Right kidney (tissue), 9 donors: ENCODE measurements around the gene CSF1.
"Not testable (repeated sequence)": the region's sequence is repeated elsewhere in the genome, so short reads cannot be mapped to it uniquely, and the experiment has no call there.

ENCODE experiments used
- DNase-seq: peaks from one replicate; pipeline ENCODE4 v3.0.0-alpha.2; 2016
- long read RNA-seq, 8 donors: transcript quantifications; one replicate each; lab custom pipeline, GENCODE V29; 2026

Gene CSF1
- long read RNA-seq, donor 1, partial matches to known transcripts: 0 of 1 reads
- long read RNA-seq, donor 1, other reads (novel, unspliced or antisense): 0 of 1 reads
- long read RNA-seq, donor 2: 0 reads
- long read RNA-seq, donor 3: 0 reads
- long read RNA-seq, donor 4, full-length matches to known transcripts: 3 of 3 reads
- long read RNA-seq, donor 4, partial matches to known transcripts: 0 of 3 reads
- long read RNA-seq, donor 4, other reads (novel, unspliced or antisense): 0 of 3 reads
- long read RNA-seq, donor 5, full-length matches to known transcripts: 1 of 1 reads
- long read RNA-seq, donor 5, partial matches to known transcripts: 0 of 1 reads
- long read RNA-seq, donor 5, other reads (novel, unspliced or antisense): 0 of 1 reads
- long read RNA-seq, donor 6, full-length matches to known transcripts: 1 of 1 reads
- long read RNA-seq, donor 6, partial matches to known transcripts: 0 of 1 reads
- long read RNA-seq, donor 6, other reads (novel, unspliced or antisense): 0 of 1 reads
- long read RNA-seq, donor 7, partial matches to known transcripts: 0 of 1 reads
- long read RNA-seq, donor 7, other reads (novel, unspliced or antisense): 0 of 1 reads
- long read RNA-seq, donor 8: 0 reads

GRCh38 chr1:109910123-109910962 is at the start of gene CSF1:
TSS of gene CSF1 (plus strand) at chr1:109910849. CDS start at chr1:109911024, 175 bp downstream.
- peak; percentile 83 for DNase-seq

- not testable (repeated sequence) for DNase-seq
These were observed 49.0 kb upstream of the CSF1 start for GRCh38 chr1:109861616-109862015.

GRCh38 chr1:109863667-109864046 is 47.0 kb upstream of the CSF1 start:
- DNase-seq: no peak

- DNase-seq: no peak
These were observed 46.4 kb upstream of the CSF1 start for GRCh38 chr1:109864047-109864822.

GRCh38 chr1:109864930-109865612 is 45.6 kb upstream of the CSF1 start:
- DNase-seq: no peak

- DNase-seq: no peak
These were observed 44.6 kb upstream of the CSF1 start for GRCh38 chr1:109866071-109866470.

GRCh38 chr1:109873278-109874175 is 37.1 kb upstream of the CSF1 start:
- no peak for DNase-seq

GRCh38 chr1:109874445-109874844 is 36.2 kb upstream of the CSF1 start:
- no peak for DNase-seq

GRCh38 chr1:109875874-109876273 is 34.8 kb upstream of the CSF1 start:
- DNase-seq: no peak

GRCh38 chr1:109876617-109877316 is 33.9 kb upstream of the CSF1 start:
- no peak for DNase-seq

- DNase-seq: peak; percentile 56
These were observed 33.3 kb upstream of the CSF1 start for GRCh38 chr1:109877317-109877771.

GRCh38 chr1:109877776-109878175 is 32.9 kb upstream of the CSF1 start:
- no peak for DNase-seq

GRCh38 chr1:109878531-109879104 is 32.0 kb upstream of the CSF1 start:
- no peak for DNase-seq

GRCh38 chr1:109879371-109879770 is 31.3 kb upstream of the CSF1 start:
- not testable (repeated sequence) for DNase-seq

- no peak for DNase-seq
These were observed 30.6 kb upstream of the CSF1 start for GRCh38 chr1:109879881-109880525.

GRCh38 chr1:109880971-109881894 is 29.4 kb upstream of the CSF1 start:
- DNase-seq: no peak

- no peak for DNase-seq
These were observed 28.8 kb upstream of the CSF1 start for GRCh38 chr1:109881906-109882287.
